GM12872 (cell line): ENCODE data around the gene PKDCC.

Source experiments
- CTCF ChIP-seq: IDR thresholded peaks from 3 replicates; pipeline ENCODE4 v1.5.1; 2011; ENCODE audit warnings: low read depth, mild to moderate bottlenecking, low read length, moderate library complexity; ENCODE audit not compliant: insufficient read depth

PKDCC gene

GRCh38 chr2:42101206-42102023, 53.6 kb downstream of the PKDCC start:
- TF ChIP-seq CTCF, result no peak

GRCh38 chr2:42102024-42102590, 54.3 kb downstream of the PKDCC start:
- TF ChIP-seq CTCF, result no peak

- TF ChIP-seq CTCF, result no peak
Observed at GRCh38 chr2:42102591-42103450, 55.0 kb downstream of the PKDCC start.

GRCh38 chr2:42103829-42104228, 56.0 kb downstream of the PKDCC start:
- no peak for TF ChIP-seq CTCF

DNA sequence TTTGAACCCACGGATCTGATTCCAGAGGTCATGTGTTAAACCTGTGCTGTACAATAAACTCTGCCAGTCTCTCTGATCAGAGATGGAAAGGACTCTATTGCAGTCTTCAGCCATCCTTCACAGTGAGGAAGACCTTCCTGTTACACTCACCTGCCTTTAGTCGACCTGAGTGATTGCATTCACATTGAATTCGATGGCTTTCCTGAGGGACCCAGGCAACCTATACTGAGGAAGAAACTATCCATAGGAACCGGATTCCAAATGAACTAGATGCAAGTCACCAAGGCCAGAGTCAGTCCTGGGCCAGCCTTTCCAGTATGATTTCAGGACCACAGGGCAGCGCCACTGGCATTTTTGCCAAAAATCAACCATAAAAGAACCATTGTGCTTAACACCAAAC, 56.8 kb downstream of the PKDCC start:
- no peak for TF ChIP-seq CTCF

DNA sequence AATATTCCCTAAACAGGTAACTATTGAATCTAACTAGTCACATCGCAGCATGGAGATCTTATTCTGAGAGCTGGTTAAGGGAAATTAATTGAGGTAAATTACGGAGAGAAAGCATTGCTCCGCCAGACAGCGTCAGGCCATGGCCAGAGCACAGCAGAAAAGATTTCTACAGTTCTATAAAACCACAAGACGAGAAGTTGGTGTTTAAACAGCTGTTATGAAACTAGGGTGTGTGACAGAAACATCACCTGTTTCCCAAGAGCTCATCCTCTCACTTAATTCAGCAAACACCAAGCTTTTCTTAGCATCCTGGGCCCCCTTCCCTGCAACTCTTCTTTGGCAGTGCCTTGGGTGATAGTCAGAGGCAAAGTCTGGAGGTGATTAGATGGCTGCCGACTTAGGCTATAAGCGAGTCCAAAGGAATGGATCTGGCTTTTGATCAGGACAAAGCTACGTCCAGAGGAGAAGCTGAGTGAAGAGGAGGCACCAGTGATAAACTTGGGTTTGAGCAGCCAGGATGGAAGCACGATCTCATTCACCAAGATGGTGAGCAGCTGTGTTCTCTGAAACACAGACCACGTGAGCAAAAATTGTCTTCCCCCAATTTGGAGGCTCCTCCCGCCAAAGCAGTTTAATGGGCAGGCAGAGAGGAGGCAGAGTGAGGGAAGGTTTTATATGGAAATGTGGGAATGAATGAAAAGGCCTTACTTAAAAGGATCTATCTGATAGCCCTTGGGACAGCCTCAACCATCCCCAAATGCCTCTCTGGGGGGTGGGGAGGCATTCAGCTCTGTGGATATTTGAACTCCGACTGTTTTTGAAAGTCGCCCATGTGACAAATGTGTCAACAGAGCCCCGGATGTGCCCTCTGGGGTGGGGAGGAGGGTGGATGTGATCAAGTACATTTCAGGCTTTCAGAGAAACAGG, 57.8 kb downstream of the PKDCC start:
- TF ChIP-seq CTCF, result no peak
